NCI-H345 (cell line): Measurements from ENCODE around the gene LRCH1.

ENCODE experiments used
- DNase-seq: peaks from one replicate; lab custom pipeline; 2025; lab: John Stamatoyannopoulos, UW

The LRCH1 gene

DNA sequence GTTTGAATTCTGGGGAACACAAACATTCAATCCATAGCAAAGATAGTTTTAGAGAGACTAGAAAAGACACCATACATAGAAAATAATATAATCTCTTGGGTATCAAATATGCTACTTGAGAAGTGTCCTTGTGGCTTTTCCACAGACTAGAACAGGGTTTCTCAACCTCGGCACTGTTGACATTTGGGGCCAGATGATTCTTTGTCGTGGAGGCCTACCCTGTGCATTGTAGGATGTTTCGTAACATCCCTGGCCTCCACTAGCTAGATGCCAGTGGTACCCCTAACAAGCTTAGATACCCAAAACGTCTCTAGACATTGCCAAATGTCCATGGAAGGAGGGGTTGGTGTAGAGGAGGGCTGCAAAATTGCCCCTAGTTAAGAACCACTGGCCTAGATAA lies 246.2 kb downstream of the LRCH1 start:
- DNase-seq: no peak

DNA sequence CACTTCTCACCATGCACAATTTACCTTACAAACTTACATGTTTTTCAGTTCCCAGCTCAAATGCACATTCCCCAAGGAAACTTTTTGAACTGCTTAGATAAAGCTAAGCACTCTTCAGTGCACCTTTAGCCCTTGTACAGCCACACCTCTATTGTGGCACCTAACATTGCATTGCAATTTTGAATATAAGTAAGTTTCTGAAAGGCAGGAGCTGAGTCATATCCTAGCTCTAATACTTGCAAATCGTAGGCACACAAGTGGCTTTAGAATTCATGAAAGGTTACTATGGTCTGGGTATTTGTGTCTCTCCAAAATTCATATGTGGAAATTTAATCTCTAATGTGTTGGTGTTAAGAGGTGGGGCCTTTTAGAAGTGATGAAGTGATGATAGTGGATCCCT lies 248.9 kb downstream of the LRCH1 start:
- no peak for DNase-seq
